Testis (tissue), 2 donors: Measurements from ENCODE around the gene HSD17B12.

Experiments used
- CTCF ChIP-seq, 3 experiments: fragments of 450-650 bp in 2 of 3; fragments of 200-600 bp in 1 of 3; sonication (generic) in 1 of 3; IDR thresholded peaks; one replicate each; pipeline ENCODE4 v1.5.1; 2016 to 2019; ENCODE audit warnings: antibody characterized with exemption in 3 of 3, mild to moderate bottlenecking in 2 of 3, moderate library complexity in 1 of 3
- POLR2A ChIP-seq: fragments of 450-650 bp; IDR thresholded peaks from one replicate; pipeline ENCODE4 v1.6.1; 2017; ENCODE audit warnings: antibody characterized with exemption, mild to moderate bottlenecking, moderate library complexity

GRCh38 chr11:43674560-43674959 lies 6.0 kb upstream of the HSD17B12 start:
- TF ChIP-seq CTCF (IDR thresholded peaks at IDR 0.05): no peak
- TF ChIP-seq POLR2A: no peak
